ENCODE data around the gene FILIP1L.

The FILIP1L gene

GRCh38 chr3:100149713-100150415 is 35.6 kb upstream of the FILIP1L start:
- Histone ChIP-seq H3K9ac (ENCODE audit: low read length) (no peak overlapping the region), H3K4me3 (ENCODE audit: low read depth, low read length) (no peak overlapping the region), H3K36me3 (ENCODE audit: control insufficient read depth, insufficient read depth, low read length) (no peaks in the 10 kb centered on the region), H3K27ac (ENCODE audit: low read depth, low read length) (no peak overlapping the region), H3K9me3 (ENCODE audit: control insufficient read depth, insufficient read depth, low read depth, low read length) (no peaks in the 10 kb centered on the region), H3K4me1 (ENCODE audit: control insufficient read depth, insufficient read depth, low read length) (peaks cover 3% of the 10 kb centered on the region; the same call in 1 of the 2 replicates), H3K27me3 (ENCODE audit: control insufficient read depth, insufficient read depth, low read length) (no peaks in the 10 kb centered on the region)

- no peaks in the 10 kb centered on the region for H3K27me3 ChIP-seq (ENCODE audit: control insufficient read depth, insufficient read depth, low read length)
- no peak overlapping the region for H3K9ac ChIP-seq (ENCODE audit: low read length)
- H3K9me3 ChIP-seq (ENCODE audit: control insufficient read depth, insufficient read depth, low read depth, low read length): no peaks in the 10 kb centered on the region; the same call in 1 of the 2 replicates
- no peak overlapping the region for H3K27ac ChIP-seq (ENCODE audit: low read depth, low read length)
- peaks cover 3% of the 10 kb centered on the region; the same call in 1 of the 2 replicates for H3K4me1 ChIP-seq (ENCODE audit: control insufficient read depth, insufficient read depth, low read length)
- H3K36me3 ChIP-seq (ENCODE audit: control insufficient read depth, insufficient read depth, low read length): no peaks in the 10 kb centered on the region
- H3K4me3 ChIP-seq (ENCODE audit: low read depth, low read length): no peak overlapping the region
Measured at GRCh38 chr3:100149130-100149529, 34.8 kb upstream of the FILIP1L start.

GRCh38 chr3:100144255-100144866 is 30.1 kb upstream of the FILIP1L start:
- peaks cover 9% of the 10 kb centered on the region for H3K9me3 ChIP-seq (ENCODE audit: control insufficient read depth, insufficient read depth, low read depth, low read length)
- no peaks in the 10 kb centered on the region for H3K27me3 ChIP-seq (ENCODE audit: control insufficient read depth, insufficient read depth, low read length)
- no peak overlapping the region for H3K4me3 ChIP-seq (ENCODE audit: low read depth, low read length)

GRCh38 chr3:100141586-100141985 is 27.3 kb upstream of the FILIP1L start:
- Histone ChIP-seq H3K9me3 (ENCODE audit: control insufficient read depth, insufficient read depth, low read depth, low read length) (peaks cover 9% of the 10 kb centered on the region), H3K4me1 (ENCODE audit: control insufficient read depth, insufficient read depth, low read length) (no peaks in the 10 kb centered on the region), H3K9ac (ENCODE audit: low read length) (no peak overlapping the region), H3K36me3 (ENCODE audit: control insufficient read depth, insufficient read depth, low read length) (no peaks in the 10 kb centered on the region), H3K27me3 (ENCODE audit: control insufficient read depth, insufficient read depth, low read length) (no peaks in the 10 kb centered on the region), H3K27ac (ENCODE audit: low read depth, low read length) (no peak overlapping the region), H3K4me3 (ENCODE audit: low read depth, low read length) (no peak overlapping the region)

More at GRCh38 chr3:100144255-100144866, 30.1 kb upstream of the FILIP1L start:
- no peaks in the 10 kb centered on the region for H3K4me1 ChIP-seq (ENCODE audit: control insufficient read depth, insufficient read depth, low read length)
- no peak overlapping the region for H3K9ac ChIP-seq (ENCODE audit: low read length)
- no peaks in the 10 kb centered on the region for H3K36me3 ChIP-seq (ENCODE audit: control insufficient read depth, insufficient read depth, low read length)
- no peak overlapping the region for H3K27ac ChIP-seq (ENCODE audit: low read depth, low read length)

GRCh38 chr3:100140976-100141375 is 26.7 kb upstream of the FILIP1L start:
- no peak overlapping the region for H3K27ac ChIP-seq (ENCODE audit: low read depth, low read length)
- H3K9ac ChIP-seq (ENCODE audit: low read length): no peak overlapping the region
- H3K36me3 ChIP-seq (ENCODE audit: control insufficient read depth, insufficient read depth, low read length): no peaks in the 10 kb centered on the region
- H3K4me1 ChIP-seq (ENCODE audit: control insufficient read depth, insufficient read depth, low read length): no peaks in the 10 kb centered on the region
- no peak overlapping the region for H3K4me3 ChIP-seq (ENCODE audit: low read depth, low read length)
- peaks cover 9% of the 10 kb centered on the region for H3K9me3 ChIP-seq (ENCODE audit: control insufficient read depth, insufficient read depth, low read depth, low read length)
- no peaks in the 10 kb centered on the region for H3K27me3 ChIP-seq (ENCODE audit: control insufficient read depth, insufficient read depth, low read length)

GRCh38 chr3:100136921-100137320 is 22.6 kb upstream of the FILIP1L start:
- H3K4me1 ChIP-seq (ENCODE audit: control insufficient read depth, insufficient read depth, low read length): no peaks in the 10 kb centered on the region
- no peak overlapping the region for H3K9ac ChIP-seq (ENCODE audit: low read length)
- H3K9me3 ChIP-seq (ENCODE audit: control insufficient read depth, insufficient read depth, low read depth, low read length): no peaks in the 10 kb centered on the region
- no peak overlapping the region for H3K27ac ChIP-seq (ENCODE audit: low read depth, low read length)
- no peaks in the 10 kb centered on the region for H3K36me3 ChIP-seq (ENCODE audit: control insufficient read depth, insufficient read depth, low read length)
- no peak overlapping the region for H3K4me3 ChIP-seq (ENCODE audit: low read depth, low read length)
- no peaks in the 10 kb centered on the region for H3K27me3 ChIP-seq (ENCODE audit: control insufficient read depth, insufficient read depth, low read length)

- Histone ChIP-seq H3K9me3 (ENCODE audit: control insufficient read depth, insufficient read depth, low read depth, low read length) (no peaks in the 10 kb centered on the region), H3K36me3 (ENCODE audit: control insufficient read depth, insufficient read depth, low read length) (no peaks in the 10 kb centered on the region), H3K27me3 (ENCODE audit: control insufficient read depth, insufficient read depth, low read length) (no peaks in the 10 kb centered on the region), H3K9ac (ENCODE audit: low read length) (no peak overlapping the region), H3K27ac (ENCODE audit: low read depth, low read length) (no peak overlapping the region), H3K4me3 (ENCODE audit: low read depth, low read length) (no peak overlapping the region), H3K4me1 (ENCODE audit: control insufficient read depth, insufficient read depth, low read length) (no peaks in the 10 kb centered on the region)
Measured at GRCh38 chr3:100131241-100131640, 16.9 kb upstream of the FILIP1L start.

- no peaks in the 10 kb centered on the region for H3K9me3 ChIP-seq (ENCODE audit: control insufficient read depth, insufficient read depth, low read depth, low read length)
- H3K4me1 ChIP-seq (ENCODE audit: control insufficient read depth, insufficient read depth, low read length): no peaks in the 10 kb centered on the region
- H3K27ac ChIP-seq (ENCODE audit: low read depth, low read length): no peak overlapping the region
- H3K9ac ChIP-seq (ENCODE audit: low read length): no peak overlapping the region
- no peak overlapping the region for H3K4me3 ChIP-seq (ENCODE audit: low read depth, low read length)
- no peaks in the 10 kb centered on the region for H3K36me3 ChIP-seq (ENCODE audit: control insufficient read depth, insufficient read depth, low read length)
- H3K27me3 ChIP-seq (ENCODE audit: control insufficient read depth, insufficient read depth, low read length): no peaks in the 10 kb centered on the region
Measured at GRCh38 chr3:100129941-100130340, 15.6 kb upstream of the FILIP1L start.

- Histone ChIP-seq H3K27ac (ENCODE audit: low read depth, low read length) (no peak overlapping the region), H3K4me1 (ENCODE audit: control insufficient read depth, insufficient read depth, low read length) (0 out of 2 replicates have a peak, but pooled peaks cover under 1% of the 10 kb centered on the region)
Measured at GRCh38 chr3:100128565-100128964, 14.3 kb upstream of the FILIP1L start.

GRCh38 chr3:100127792-100128191 is 13.5 kb upstream of the FILIP1L start:
- Histone ChIP-seq H3K27ac (ENCODE audit: low read depth, low read length) (no peak overlapping the region), H3K9ac (ENCODE audit: low read length) (no peak overlapping the region), H3K9me3 (ENCODE audit: control insufficient read depth, insufficient read depth, low read depth, low read length) (no peaks in the 10 kb centered on the region), H3K36me3 (ENCODE audit: control insufficient read depth, insufficient read depth, low read length) (no peaks in the 10 kb centered on the region), H3K4me1 (ENCODE audit: control insufficient read depth, insufficient read depth, low read length) (peaks cover 8% of the 10 kb centered on the region), H3K4me3 (ENCODE audit: low read depth, low read length) (no peak overlapping the region), H3K27me3 (ENCODE audit: control insufficient read depth, insufficient read depth, low read length) (no peaks in the 10 kb centered on the region)

More at GRCh38 chr3:100128565-100128964, 14.3 kb upstream of the FILIP1L start:
- H3K9me3 ChIP-seq (ENCODE audit: control insufficient read depth, insufficient read depth, low read depth, low read length): no peaks in the 10 kb centered on the region
- H3K4me3 ChIP-seq (ENCODE audit: low read depth, low read length): no peak overlapping the region
- H3K36me3 ChIP-seq (ENCODE audit: control insufficient read depth, insufficient read depth, low read length): no peaks in the 10 kb centered on the region
- H3K27me3 ChIP-seq (ENCODE audit: control insufficient read depth, insufficient read depth, low read length): no peaks in the 10 kb centered on the region
- H3K9ac ChIP-seq (ENCODE audit: low read length): no peak overlapping the region

- no peak overlapping the region for H3K4me3 ChIP-seq (ENCODE audit: low read depth, low read length)
- H3K36me3 ChIP-seq (ENCODE audit: control insufficient read depth, insufficient read depth, low read length): no peaks in the 10 kb centered on the region
- no peaks in the 10 kb centered on the region for H3K9me3 ChIP-seq (ENCODE audit: control insufficient read depth, insufficient read depth, low read depth, low read length)
- no peak overlapping the region for H3K9ac ChIP-seq (ENCODE audit: low read length)
- no peak overlapping the region for H3K27ac ChIP-seq (ENCODE audit: low read depth, low read length)
- no peaks in the 10 kb centered on the region for H3K27me3 ChIP-seq (ENCODE audit: control insufficient read depth, insufficient read depth, low read length)
- H3K4me1 ChIP-seq (ENCODE audit: control insufficient read depth, insufficient read depth, low read length): peaks cover 13% of the 10 kb centered on the region
Measured at GRCh38 chr3:100125161-100125938, 11.0 kb upstream of the FILIP1L start.

All from HUES6 (cell line).